GM18907 (cell line): ENCODE data around the gene BMPR1A.
"Not testable (repeated sequence)": the region's sequence is repeated elsewhere in the genome, so short reads cannot be mapped to it uniquely, and the experiment has no call there.

Experiments
- ATAC-seq: cut with Tn5 transposase; IDR thresholded peaks from one replicate; pipeline ENCODE4 v1.9.1; 2021; ENCODE audit warnings: mild to moderate bottlenecking, moderate library complexity; ENCODE audit not compliant: unreplicated experiment

Gene BMPR1A

DNA sequence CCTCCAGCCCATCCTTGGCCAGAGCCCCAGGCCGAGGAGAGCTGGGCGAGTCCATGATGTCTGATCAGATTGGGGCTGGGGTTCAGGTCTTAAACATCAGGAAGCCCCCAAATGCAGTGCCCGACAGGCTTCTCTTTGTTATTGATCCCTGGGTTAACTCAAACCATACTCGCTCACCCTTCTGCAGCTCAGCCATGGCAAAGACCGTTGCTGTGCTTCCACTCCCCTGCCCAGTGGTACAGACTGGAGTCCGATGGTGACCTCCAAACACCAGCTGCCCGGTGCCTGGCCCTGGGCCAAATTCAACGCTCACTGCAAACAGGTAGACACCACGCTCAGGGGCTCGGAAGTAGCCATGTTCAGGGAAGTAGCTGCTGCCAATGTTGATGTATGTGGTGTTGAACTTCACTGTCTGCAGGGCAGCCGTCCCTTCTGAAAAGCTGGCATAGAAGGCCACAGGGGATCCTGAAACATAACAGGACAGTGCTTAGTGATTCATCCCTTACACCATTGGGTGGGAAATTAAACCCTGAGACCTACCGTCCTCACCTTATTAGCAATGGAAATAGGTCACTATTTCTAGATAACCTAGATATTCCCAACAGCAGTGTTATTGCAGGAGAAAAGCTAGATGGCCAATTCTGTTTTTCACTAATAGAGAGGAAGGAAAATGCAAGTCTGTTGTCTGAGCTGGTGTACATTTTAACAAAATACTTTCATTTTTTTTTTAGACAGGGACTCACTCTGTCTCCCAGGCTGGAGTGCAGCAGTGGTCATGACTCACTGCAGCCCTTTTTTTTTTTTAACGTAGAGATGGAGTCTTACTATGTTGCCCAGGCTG is 180.5 kb downstream of the BMPR1A start:
- no peak for ATAC-seq

DNA sequence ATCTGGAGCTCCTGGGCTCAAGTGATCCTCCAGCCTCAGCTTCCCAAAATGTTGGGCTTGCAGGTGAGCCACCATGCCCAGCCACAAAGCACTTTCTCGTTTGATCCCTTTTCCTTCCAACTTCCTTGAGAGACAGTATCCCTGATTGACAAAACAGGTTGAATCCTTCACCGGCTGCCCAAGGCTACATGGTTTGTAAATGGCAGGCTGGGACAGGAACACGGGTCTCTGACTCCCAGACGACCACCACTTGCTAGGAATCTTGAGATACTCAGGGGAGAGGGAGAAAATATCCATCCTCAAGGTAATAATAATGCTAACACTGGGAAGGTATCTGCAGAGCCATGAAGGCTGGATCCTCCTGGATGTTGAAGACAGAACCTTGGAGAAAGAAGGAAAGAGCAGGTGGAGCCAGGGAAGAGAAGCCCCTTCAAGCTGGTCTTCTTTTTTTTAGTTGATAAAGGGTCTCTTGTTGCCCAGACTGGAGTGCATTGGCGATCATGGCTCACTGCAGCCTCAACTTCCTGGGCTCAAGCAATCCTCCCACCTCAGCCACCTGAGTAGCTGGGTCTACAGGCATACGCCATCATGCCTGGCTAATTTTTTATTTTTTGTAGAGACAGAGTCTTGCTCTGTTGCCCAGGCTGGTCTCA is 181.2 kb downstream of the BMPR1A start:
- ATAC-seq = no peak

DNA sequence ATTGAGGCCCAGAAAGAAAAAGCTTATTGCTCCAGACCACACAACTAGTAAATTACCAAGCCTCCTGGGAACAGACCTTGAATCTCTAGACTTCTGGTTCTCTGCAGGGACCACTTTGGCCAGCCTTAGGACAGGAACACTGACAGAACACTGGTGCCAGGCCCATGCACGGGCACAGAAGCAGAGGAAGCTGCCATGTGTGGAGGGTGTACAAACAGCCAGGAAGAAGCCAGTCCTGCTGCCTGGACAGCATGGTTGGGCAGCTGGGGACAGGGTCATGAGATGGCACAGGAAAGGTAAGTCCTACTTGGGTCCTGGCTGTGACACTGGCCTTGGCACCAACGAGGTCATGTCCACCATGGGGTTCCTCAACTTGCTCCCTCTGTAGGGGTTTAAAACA is 181.8 kb downstream of the BMPR1A start:
- ATAC-seq = no peak

DNA sequence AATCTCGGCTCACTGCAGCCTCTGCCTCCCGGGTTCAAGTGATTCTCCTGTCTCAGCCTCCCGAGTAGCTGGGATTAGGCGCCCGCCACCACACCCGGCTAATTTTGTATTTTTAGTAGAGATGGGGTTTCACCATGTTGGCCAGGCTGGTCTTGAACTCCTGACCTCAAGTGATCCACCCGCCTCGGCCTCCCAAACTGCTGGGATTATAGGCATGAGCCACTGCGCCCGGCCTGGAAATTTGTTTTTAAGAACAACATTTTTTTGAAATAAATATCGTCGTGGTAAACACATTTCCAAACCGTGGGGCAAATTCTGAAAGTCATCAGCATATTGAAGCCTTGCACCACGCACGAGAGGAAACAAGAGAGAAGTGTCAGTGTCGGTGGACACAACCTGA is 183.7 kb downstream of the BMPR1A start:
- ATAC-seq = not testable (repeated sequence)

DNA sequence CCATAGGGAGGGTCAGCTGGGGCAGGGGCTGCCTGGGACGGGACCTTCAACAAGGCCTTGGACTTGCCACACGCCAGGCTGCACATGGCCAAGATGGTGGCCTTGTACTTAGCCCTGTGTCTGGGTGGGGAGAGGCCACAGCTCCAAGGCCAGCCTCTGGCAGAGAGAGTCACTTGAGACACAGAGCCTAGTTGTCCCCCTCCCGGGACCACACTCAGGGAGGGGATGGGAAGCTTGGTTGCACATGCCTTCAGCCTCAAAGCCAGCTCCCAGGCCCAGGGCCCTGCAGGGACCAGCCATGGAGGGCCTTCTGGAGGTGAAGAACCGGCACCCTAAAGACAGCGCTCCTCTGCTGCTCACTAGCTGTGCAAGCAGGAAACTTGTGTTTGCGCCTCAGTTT is 184.3 kb downstream of the BMPR1A start:
- no peak for ATAC-seq

DNA sequence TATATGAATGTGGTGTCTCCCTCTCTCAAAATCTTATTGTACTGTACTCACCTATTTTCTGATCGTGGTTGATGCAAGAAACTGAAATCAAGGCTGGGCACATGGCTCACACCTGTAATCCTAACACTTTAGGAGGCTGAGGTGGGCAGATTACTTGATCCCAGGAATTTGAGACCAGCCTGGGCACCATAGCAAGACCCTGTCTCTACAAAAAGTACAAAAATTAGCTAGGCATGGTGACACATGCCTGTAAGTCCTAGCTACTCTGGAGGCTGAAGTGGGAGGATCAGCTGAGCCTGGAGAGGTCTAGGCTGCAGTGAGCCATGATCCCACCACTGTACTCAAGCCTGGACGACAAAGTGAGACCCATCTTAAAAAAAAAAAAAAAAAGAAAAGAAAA is 185.0 kb downstream of the BMPR1A start:
- no peak for ATAC-seq

DNA sequence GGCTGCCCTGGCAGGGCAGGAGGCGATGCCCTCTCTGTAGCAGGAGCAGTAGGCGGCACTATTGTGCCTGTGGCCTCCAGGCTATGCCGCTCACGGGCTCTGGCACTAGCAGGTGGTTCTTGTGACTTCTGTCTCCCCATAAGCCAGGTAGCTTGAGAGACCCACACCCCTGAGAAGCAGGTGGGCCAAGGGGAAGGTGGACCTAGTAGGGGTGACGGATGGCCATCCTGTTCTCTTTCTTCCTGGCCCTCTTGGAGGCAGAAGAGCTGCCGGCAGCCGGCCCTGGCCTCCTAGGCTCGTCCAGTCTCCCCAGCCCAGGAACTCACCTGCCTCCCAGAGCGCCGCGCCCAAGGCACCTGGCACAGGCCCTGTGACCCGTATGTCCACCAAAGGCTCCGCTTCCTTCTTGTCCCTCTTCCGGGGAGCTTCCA is 185.6 kb downstream of the BMPR1A start:
- no peak for ATAC-seq

DNA sequence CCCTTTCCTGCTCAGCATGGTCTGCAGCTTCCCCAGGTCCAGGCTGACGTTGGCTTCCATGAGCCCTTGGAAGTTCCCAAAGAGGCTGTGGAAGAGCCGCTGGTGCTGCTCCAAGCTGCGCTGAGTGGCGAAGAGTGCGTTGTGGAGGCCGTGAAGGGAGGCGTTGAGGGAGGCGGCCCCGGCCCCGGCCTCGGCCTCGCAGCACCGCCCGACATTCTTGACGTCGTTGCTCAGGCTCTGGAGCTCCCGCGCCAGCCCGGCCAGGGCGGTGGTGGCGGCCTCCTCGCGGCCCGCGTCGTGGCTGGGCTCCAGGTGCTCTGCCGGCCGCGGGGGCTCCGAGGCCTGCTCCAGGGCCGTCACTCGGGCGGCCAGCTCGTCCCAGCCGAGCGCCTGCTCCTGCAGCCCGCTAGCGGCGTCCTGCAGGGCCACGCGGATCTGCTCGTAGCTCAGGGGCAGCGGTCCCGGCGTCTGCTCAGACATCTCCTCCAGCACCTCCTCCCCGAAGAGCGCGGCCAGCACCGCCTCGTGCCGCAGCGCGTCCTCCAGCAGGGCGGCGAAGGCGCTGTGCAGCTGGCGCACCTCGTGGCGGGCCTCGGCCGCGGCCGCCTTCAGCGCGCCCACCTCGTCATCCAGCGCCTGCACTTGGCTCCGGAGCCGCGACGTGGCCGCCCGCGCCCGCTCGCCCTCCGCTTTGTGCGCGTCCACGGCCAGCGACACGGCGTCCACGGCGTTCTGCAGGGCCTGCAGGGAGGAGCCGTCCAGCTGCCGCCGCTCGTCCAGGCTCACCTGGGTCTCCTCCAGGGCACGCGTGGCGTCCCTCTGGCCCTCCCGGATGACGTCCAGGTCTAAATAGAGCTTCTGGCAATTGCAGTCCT is 186.3 kb downstream of the BMPR1A start:
- ATAC-seq = no peak

DNA sequence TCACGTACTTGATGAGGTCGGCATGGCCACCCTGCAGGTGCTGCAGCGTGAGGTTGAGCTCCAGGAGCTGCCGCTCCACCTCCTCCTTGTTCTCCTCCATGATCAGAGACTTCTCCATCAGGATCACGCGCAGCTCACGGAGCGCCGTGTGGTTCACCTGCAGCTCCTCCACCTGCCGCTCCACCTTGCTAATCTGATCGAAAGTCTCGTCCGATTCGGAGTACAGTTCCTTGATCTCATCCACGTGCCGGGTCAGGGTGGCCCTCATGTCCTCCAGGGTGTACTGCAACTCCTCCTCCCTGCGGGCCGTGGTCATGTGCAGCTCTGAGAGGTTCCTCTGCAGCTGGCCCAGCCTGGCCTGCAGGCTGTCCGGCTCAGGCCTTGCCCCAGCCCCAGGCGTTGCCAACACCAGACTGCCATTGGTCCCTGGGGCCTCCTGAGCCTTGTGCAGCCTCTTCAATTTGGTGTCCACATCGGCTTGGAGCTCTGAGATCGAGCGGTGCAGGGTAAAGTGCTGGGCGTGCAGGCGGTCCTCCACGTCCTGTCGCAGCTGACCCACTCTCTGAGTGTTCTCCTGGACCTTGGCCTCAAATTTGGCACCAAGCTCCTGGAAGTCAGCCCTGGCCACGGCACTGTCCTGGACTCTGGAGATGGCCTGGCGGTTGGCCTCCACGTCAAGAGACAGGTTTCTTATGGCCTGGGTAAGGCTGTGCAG is 187.1 kb downstream of the BMPR1A start:
- ATAC-seq = no peak

DNA sequence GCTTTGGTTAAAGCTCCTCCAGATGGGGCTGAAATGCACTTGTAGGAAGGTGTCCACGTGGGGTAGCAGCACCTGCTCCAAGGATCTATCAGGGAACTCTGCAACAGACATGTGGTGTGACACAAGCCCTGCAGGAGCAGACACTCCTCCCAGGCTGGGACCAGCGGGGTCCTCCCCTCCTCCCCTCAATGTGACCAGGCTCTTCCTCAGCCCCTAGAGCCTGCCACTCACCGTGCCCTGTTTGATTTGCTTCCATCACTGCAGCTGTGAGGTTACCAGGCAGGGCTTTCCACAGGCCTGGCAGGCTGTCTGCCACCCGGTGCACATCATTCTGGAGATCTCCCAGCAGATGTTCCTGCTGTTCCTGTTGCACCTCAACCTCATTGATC is 187.6 kb downstream of the BMPR1A start:
- ATAC-seq = no peak

DNA sequence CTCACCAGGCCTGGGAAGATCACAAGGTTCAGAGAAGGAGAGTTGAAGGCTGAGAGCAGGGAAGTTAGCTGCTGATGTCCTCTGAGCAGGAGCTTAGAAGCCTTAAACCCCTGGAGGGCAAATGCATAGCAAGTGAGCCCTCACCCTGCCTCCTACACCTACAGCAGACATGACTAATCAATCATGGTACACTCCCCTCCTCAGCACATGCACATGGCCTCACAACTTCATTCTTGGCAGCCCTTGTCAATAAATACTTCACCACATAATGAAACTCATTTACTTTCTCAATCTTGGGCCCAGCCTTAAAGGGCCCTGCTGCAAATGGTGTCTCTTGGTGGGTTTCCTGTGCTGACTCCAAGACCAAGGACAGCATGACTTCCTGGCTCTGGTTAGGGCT is 188.1 kb downstream of the BMPR1A start:
- no peak for ATAC-seq

DNA sequence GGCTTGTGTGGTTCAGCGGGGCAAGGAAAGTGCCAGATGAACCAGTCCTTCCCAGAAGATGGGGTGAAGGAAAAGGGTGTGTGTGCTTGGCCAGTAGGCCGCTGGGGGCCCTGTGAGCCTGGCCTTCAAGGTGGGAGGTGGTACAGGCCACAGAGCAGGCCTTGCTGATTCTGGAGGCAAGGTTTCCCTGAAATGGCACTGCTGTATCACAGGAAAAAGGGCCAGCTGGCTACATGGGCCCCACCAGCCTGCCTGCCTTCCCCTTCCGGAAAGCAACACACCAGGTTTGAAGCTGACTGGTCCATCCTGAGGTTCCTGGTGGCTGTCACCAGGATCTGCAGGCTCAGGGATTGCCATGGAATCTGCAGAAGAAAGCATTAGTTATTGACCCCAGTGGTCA is 188.5 kb downstream of the BMPR1A start:
- no peak for ATAC-seq

DNA sequence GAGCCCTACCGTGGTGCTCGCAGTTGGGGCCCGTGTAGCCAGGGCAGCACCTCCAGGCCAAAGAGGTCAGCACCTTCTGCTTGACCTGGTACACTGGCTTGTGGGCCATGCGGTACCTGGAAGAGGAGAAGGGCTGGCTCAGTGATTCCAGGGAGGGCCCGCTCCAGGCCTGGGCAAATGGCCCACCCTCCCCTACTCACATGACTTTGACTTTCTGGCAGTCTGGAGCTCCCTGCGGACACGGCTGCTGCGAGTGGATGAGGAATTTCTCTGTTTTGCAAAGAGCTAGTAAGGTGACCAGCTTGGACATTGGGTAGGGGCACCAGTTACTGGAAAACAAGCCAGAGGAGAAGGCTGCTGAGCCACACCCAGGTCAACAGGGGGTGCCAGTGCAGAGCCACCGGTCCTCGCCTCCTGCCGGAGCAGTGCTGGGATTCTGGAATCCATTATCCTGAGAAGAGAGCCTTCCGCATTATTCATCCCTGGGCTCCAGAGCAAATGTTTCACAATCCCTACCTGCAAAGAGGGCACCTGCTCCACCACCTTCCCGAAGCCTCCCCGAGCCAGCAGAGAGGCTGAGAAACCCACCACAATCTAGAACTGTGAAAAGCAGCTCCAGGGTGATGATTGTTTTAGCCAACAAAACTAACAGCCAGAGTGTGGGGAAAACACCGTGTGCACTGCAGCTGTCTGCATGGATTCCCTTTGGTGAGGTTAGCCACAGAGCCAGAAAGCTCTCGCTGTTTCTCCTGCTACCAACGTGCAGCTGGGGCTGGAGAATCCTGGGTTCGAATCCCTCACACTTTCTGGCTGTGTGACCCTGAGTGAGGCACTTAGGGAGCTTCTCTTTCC is 189.2 kb downstream of the BMPR1A start:
- ATAC-seq = no peak

DNA sequence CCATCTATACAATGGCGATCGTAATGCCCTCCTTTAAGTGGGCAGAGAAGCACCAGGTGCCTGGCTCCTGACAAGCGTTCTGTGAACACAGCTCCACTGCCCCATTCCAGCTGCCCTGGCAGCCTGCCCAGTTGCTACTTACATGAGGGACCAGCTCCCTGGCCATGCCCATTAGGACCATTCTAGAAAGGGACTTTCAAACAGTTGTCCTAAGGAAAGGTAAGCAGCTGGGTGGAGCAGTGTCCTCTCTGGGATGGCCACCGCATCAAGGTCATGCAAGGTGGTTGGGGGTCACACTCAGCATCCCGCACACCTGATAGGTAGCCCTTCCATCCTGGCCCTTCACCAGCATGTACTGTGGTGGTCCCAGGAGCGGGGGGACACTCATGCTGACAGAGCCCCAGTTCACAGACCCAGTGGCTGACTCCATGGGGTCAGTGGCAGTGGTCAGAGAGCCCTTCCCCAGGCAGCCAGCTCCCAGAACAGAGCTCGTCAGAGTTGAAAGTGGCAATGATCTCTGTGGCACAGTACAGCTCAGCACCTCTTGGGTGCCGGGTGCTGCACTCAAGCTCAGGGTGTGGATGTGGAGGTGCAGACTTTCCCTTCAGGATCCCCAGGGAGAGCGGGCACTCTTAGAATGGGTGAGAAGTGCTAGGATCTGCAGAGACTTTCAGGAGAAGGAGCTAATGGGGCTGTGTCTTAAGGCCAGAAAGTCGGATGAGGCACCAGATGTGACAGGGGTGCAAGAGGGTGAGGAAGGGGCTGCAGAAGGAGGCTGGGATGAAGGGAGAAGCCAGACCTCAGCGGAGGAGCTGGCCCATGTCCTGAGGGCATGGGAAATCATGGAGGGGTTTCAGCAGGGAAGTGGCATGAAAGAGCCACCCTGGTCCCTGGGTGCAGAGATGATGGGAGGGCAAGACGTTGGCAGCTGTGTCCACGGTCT is 190.1 kb downstream of the BMPR1A start:
- no peak for ATAC-seq

DNA sequence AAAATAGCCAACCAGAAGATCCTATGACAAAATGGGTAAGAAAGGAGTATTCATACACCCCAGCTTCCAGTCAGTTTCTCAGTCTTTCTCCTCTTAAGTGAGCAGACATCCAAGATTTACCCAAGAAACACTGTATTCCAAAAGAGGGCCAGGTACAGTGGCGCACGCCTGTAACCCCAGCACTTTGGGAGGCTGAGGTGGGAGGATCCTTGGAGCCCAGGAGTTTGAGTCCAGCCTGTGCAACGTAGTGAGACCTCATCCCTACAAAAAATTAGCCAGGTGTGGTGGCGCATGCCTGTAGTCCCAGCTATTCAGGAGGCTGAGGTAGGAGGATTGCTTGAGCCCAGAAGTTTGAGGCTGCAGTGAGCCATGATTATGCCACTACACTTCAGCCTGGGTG is 191.4 kb downstream of the BMPR1A start:
- not testable (repeated sequence) for ATAC-seq

DNA sequence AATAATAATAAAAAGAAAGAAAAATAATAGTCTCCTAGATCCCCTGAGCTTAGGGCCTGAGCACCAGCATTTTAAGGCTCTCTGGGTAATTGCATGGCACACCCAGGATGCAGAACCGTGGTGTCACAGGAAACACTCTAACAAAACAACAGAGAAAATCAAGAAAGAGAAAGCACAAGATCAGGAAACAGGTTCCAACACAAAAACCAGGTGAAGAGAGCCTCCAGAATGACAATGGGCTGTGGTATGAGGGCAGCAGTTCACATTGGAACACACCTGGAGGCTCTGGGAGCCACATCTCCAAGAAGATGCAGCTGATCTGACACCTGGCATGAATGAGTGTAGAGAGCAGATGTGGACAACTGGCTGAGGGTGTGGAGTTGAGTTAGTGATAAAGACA is 193.9 kb downstream of the BMPR1A start:
- ATAC-seq = no peak

DNA sequence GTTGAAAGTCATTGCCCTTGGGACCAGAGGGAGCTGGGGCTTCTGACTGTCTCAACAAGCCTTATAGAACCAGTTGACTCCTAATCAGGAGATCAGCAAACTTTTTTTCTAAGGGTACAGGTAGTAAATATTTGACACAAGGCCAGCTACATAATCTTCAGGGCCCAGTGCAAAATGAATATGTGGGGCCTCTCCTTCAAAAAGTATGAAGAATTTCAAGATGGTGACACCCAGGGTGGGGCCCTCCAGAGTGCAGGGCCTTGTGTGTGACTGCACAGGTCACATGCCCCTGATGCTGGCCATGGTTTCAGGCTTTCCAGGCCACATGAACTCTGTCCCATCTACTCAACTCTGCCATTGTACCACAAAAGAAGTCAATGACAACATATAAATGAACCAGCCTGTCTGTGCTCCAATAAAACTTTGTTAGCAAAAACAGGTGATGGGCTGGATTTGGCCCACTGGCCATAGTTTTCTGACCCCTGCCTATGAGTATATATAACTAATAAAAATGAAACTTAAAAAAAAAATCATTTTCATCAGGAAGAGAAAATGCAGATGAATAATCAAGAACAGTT is 194.9 kb downstream of the BMPR1A start:
- ATAC-seq = no peak

DNA sequence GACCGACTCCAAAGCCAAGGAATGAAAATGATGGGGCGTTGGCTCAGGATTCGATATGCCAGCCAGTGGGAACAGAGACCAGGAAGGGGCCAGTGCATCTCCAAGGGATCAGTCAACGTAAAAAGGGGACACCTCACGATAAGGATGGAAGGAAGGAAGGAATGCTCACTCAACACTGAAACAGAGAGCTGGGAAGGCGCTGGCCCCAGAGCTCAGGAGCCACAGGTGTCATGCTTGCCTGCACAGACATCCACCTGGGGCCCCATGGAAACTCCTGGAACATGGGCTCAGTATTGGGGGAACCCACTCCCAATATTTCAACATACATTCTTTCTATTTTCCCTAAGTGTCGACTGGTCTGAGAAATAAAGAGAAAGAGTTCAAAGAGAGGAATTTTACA is 195.7 kb downstream of the BMPR1A start:
- no peak for ATAC-seq

DNA sequence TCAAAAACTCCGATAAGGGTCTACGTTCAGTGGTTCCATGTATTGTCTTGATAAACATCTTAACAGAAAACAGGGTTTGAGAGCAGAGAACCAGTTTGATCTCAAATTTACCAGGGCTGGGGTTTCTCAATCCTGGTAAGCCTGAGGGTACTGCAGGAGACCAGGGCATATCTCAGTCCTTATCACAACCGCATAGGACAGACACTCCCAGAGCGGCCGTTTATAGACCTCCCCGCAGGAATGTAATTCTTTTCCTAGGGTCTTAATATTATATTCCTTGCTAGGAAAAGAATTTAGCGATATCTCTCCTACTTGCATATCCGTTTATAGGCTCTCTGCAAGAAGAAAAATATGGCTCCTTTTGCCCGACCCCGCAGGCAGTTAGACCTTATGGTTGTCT is 196.3 kb downstream of the BMPR1A start:
- ATAC-seq = not testable (repeated sequence)
